ENCODE measurements around the gene CD200R1. TPM values are rescaled to one million over a fixed set of nuclear protein-coding genes. Genes with fewer than 3 reads are reported as not detected.

The CD200R1 gene
- total and polyA plus RNA-seq, 2 of the 13 experiments (the other 11 are each of a cell fraction or from before 2014, with no cell fraction given), result 0.04 TPM; not detected in 1

GRCh38 chr3:113019182-113020137 is 44.6 kb upstream of the CD200R1 start (continued):
- TF ChIP-seq HOXA9 (CRISPR knock-in tag; IDR thresholded peaks at IDR 0.05; ENCODE audit: borderline replicate concordance) (peak; percentile 69; the same call in 1 of the 2 replicates), MAFK (conservative IDR thresholded peaks at IDR 0.05 in 1 of 2, IDR thresholded peaks at IDR 0.05 in 1 of 2; ENCODE audit: low read length in 2 of 2) (no peak), SSRP1 (CRISPR knock-in tag; IDR thresholded peaks at IDR 0.05) (no peak), ZNF282 (IDR thresholded peaks at IDR 0.05; ENCODE audit: partially characterized antibody) (no peak), ZNF556 (CRISPR knock-in tag; IDR thresholded peaks at IDR 0.05; ENCODE audit: borderline replicate concordance) (peak; percentile 93), ZFX (CRISPR knock-in tag; IDR thresholded peaks at IDR 0.05; ENCODE audit: low read depth) (peak; percentile 99), TBX2 (CRISPR knock-in tag; IDR thresholded peaks at IDR 0.05; ENCODE audit: borderline replicate concordance) (peak; percentile 88), SRSF4 (IDR thresholded peaks at IDR 0.05; ENCODE audit: low read depth, low read length, poor library complexity, severe bottlenecking) (no peak), SP1 (IDR thresholded peaks at IDR 0.05) (no peak), SP1 (CRISPR knock-in tag; IDR thresholded peaks at IDR 0.05) (peak; percentile 53), ZNF33B (CRISPR knock-in tag; IDR thresholded peaks at IDR 0.05) (peak; percentile 74; the same call in 1 of the 2 replicates), PCBP1 (IDR thresholded peaks at IDR 0.05; ENCODE audit: borderline replicate concordance, low read depth, low read length) (0 out of 2 replicates have a peak, but pooled peaks have one; percentile 32), ZNF350 (CRISPR knock-in tag; IDR thresholded peaks at IDR 0.05; ENCODE audit: borderline replicate concordance, low read depth) (peak; percentile 94), NFKBIZ (CRISPR knock-in tag; IDR thresholded peaks at IDR 0.05) (0 out of 2 replicates have a peak, but pooled peaks have one; percentile 72), HNRNPK (IDR thresholded peaks at IDR 0.05; ENCODE audit: low read depth, low read length, poor library complexity, severe bottlenecking) (peak; percentile 74), IRF1 (CRISPR knock-in tag; IDR thresholded peaks at IDR 0.05; ENCODE audit: low read depth) (no peak), JDP2 (CRISPR knock-in tag; IDR thresholded peaks at IDR 0.05; ENCODE audit: borderline replicate concordance) (no peak), RFXANK (CRISPR knock-in tag; IDR thresholded peaks at IDR 0.05) (no peak), PAXIP1 (CRISPR knock-in tag; conservative IDR thresholded peaks at IDR 0.05) (peak; percentile 68), PHF5A (CRISPR knock-in tag; IDR thresholded peaks at IDR 0.05; ENCODE audit: low read depth, unreplicated experiment) (peak; percentile 33), ATF7-NPFF (CRISPR knock-in tag; IDR thresholded peaks at IDR 0.05; ENCODE audit: low read depth) (peak; percentile 85), DPF2 (CRISPR knock-in tag; IDR thresholded peaks at IDR 0.05; ENCODE audit: borderline replicate concordance, low read depth) (no peak), ARNT2 (CRISPR knock-in tag; IDR thresholded peaks at IDR 0.05; ENCODE audit: low read depth) (peak; percentile 71)

All from HepG2 (cell line).